HepG2 (cell line): ENCODE data around the gene DPP6.

Source experiments
- GATAD1 ChIP-seq: IDR thresholded peaks from 2 replicates; pipeline ENCODE4 v1.6.1; 2016; ENCODE audit warnings: missing genetic modification reagents, missing compliant biosample characterization
- POLR2A ChIP-seq, 2 experiments: IDR thresholded peaks; 2 replicates each; pipeline ENCODE4 v1.6.1; 2011; ENCODE audit warnings: low read depth in 2 of 2, low read length in 2 of 2, mild to moderate bottlenecking in 1 of 2, moderate library complexity in 1 of 2; ENCODE audit not compliant: insufficient read depth in 1 of 2
- TF ChIP-seq, protein P1 (sequence below): sonication (generic); formaldehyde crosslinking; IDR thresholded peaks from 2 replicates; pipeline ENCODE4 v1.5.0; 2020; ENCODE audit warnings: mild to moderate bottlenecking, missing genetic modification reagents, moderate library complexity
- TF ChIP-seq, protein P2 (sequence below): sonication (generic); formaldehyde crosslinking; IDR thresholded peaks from 2 replicates; pipeline ENCODE4 v1.4.0; 2020; ENCODE audit warnings: mild to moderate bottlenecking, missing genetic modification reagents
- TF ChIP-seq, protein P3 (sequence below): sonication (generic); formaldehyde crosslinking; conservative IDR thresholded peaks from 2 replicates; pipeline ENCODE4 v1.8.1; 2023; ENCODE audit warnings: missing genetic modification reagents

DNA sequence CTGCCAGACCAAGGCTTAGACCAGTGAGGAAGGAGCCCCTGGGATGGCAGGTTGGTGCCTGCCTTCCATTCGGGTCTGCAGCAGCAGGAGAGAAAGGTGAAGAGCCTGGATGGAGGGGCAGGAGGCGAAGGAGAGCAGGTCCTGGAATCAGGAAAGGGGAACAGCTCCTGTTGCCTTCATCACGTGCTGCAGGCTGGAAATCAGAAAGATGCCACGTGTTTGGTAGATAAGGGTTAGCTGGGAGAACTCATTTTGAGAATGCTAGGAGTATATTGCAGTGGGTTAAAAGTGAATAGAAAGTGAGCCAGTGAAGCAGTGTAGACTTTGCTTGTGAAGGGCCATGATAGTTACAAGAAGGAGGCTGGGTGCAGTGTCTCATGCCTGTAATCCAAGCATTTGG lies 579.0 kb downstream of the DPP6 start:
- TF ChIP-seq, protein P1, sequence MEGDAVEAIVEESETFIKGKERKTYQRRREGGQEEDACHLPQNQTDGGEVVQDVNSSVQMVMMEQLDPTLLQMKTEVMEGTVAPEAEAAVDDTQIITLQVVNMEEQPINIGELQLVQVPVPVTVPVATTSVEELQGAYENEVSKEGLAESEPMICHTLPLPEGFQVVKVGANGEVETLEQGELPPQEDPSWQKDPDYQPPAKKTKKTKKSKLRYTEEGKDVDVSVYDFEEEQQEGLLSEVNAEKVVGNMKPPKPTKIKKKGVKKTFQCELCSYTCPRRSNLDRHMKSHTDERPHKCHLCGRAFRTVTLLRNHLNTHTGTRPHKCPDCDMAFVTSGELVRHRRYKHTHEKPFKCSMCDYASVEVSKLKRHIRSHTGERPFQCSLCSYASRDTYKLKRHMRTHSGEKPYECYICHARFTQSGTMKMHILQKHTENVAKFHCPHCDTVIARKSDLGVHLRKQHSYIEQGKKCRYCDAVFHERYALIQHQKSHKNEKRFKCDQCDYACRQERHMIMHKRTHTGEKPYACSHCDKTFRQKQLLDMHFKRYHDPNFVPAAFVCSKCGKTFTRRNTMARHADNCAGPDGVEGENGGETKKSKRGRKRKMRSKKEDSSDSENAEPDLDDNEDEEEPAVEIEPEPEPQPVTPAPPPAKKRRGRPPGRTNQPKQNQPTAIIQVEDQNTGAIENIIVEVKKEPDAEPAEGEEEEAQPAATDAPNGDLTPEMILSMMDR (CRISPR knock-in tag): no peak
- TF ChIP-seq, protein P2, sequence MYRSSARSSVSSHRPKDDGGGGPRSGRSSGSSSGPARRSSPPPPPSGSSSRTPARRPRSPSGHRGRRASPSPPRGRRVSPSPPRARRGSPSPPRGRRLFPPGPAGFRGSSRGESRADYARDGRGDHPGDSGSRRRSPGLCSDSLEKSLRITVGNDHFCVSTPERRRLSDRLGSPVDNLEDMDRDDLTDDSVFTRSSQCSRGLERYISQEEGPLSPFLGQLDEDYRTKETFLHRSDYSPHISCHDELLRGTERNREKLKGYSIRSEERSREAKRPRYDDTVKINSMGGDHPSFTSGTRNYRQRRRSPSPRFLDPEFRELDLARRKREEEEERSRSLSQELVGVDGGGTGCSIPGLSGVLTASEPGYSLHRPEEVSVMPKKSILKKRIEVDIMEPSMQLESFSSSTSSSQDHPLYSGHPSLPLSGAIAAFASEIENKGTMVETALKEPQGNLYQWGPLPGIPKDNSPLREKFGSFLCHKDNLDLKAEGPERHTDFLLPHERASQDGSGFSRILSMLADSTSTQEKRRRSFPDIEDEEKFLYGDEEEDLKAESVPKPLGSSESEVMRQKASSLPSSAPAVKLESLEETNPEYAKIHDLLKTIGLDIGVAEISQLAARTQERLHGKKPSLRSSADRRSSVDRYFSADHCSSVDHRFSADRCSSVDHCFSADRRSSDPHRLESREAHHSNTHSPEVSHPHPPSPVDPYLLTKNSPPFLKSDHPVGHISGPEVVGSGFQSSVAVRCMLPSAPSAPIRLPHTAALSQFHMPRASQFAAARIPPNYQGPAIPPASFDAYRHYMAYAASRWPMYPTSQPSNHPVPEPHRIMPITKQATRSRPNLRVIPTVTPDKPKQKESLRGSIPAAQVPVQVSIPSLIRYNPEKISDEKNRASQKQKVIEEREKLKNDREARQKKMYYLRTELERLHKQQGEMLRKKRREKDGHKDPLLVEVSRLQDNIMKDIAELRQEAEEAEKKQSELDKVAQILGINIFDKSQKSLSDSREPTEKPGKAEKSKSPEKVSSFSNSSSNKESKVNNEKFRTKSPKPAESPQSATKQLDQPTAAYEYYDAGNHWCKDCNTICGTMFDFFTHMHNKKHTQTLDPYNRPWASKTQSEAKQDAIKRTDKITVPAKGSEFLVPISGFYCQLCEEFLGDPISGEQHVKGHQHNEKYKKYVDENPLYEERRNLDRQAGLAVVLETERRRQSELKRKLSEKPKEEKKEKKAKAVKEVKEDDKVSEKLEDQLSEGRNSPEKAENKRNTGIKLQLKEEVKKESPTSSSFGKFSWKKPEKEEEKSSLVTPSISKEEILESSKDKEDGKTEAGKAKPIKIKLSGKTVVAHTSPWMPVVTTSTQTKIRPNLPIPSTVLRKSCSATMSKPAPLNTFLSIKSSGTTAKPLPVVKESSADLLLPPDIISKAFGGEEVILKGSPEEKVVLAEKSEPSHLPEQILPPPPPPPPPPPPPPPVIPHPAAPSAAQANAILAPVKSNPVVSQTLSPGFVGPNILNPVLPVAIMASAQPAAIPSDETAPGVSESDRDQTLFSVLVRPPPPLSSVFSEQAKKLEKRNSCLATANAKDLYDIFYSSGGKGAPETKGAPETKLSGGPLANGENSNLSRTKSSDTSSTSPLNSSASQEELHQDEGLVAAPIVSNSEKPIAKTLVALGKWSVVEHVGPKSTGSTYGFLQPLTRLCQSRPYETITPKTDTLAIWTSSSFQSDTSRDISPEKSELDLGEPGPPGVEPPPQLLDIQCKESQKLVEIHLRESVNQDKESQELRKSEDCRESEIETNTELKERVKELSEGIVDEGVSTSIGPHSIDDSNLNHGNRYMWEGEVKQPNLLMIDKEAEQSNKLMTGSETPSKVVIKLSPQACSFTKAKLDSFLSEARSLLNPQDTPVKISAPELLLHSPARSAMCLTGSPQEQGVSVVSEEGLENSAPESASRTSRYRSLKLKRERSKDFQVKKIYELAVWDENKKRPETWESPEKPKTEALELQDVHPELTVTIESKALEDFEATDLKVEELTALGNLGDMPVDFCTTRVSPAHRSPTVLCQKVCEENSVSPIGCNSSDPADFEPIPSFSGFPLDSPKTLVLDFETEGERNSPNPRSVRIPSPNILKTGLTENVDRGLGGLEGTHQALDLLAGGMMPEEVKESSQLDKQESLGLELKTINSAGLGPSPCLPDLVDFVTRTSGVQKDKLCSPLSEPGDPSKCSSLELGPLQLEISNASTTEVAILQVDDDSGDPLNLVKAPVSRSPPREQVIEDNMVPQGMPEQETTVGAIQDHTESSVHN (CRISPR knock-in tag): no peak
- no peak for TF ChIP-seq POLR2A (IDR thresholded peaks at IDR 0.05; ENCODE audit: insufficient read depth in 1 of 2, low read depth in 2 of 2, low read length in 2 of 2)
- TF ChIP-seq GATAD1 (CRISPR knock-in tag): no peak
- TF ChIP-seq, protein P3, sequence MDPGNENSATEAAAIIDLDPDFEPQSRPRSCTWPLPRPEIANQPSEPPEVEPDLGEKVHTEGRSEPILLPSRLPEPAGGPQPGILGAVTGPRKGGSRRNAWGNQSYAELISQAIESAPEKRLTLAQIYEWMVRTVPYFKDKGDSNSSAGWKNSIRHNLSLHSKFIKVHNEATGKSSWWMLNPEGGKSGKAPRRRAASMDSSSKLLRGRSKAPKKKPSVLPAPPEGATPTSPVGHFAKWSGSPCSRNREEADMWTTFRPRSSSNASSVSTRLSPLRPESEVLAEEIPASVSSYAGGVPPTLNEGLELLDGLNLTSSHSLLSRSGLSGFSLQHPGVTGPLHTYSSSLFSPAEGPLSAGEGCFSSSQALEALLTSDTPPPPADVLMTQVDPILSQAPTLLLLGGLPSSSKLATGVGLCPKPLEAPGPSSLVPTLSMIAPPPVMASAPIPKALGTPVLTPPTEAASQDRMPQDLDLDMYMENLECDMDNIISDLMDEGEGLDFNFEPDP (CRISPR knock-in tag): no peak
